ENCODE measurements around the gene SPINK2. TPM values are rescaled to one million over a fixed set of nuclear protein-coding genes. Genes with fewer than 3 reads are reported as not detected.

The SPINK2 gene
- total and polyA plus RNA-seq, 11 donors = not detected

GRCh38 chr4:56844802-56845580, 23.5 kb upstream of the SPINK2 start:
- WGBS, 4 donors = 78 to 84% (median 84%) methylated on average over 4 of the region's 4 CpGs
- H3K4me3 ChIP-seq = no peak overlapping the region
- H3K4me1 ChIP-seq = no peaks in the 10 kb centered on the region
- TF ChIP-seq CTCF (IDR thresholded peaks at IDR 0.05) (no peak), POLR2A (IDR thresholded peaks at IDR 0.05) (no peak)
- H3K9me3 ChIP-seq = no peaks in the 10 kb centered on the region
- intact Hi-C loops (cut with DNase I) = loop anchor here in 1 of 10 donors (10.0 kb wide), 1 partner anchor 420 kb away; no protein-coding TSS in a partner anchor
- DNase-seq = no peak
- no peaks in the 10 kb centered on the region for H3K27me3 ChIP-seq
- ATAC-seq = no peak
- H3K27ac ChIP-seq = no peak overlapping the region
- no peaks in the 10 kb centered on the region for H3K36me3 ChIP-seq

- Histone ChIP-seq H3K4me3 (no peak overlapping the region), H3K36me3 (no peaks in the 10 kb centered on the region), H3K27ac (no peak overlapping the region), H3K9me3 (no peaks in the 10 kb centered on the region), H3K27me3 (no peaks in the 10 kb centered on the region), H3K4me1 (no peaks in the 10 kb centered on the region)
- intact Hi-C loops (cut with DNase I) = loop anchor here in 1 of 10 donors (10.0 kb wide), 1 partner anchor 419 kb away; no protein-coding TSS in a partner anchor
- DNase-seq = no peak
- TF ChIP-seq CTCF (IDR thresholded peaks at IDR 0.05) (no peak), POLR2A (IDR thresholded peaks at IDR 0.05) (no peak)
- WGBS, 4 donors = 59 to 64% (median 61%) methylated on average over 13 of the region's 13 CpGs
- no peak for ATAC-seq
These were observed 22.0 kb upstream of the SPINK2 start for GRCh38 chr4:56843421-56843899.

- no peak for TF ChIP-seq POLR2A (IDR thresholded peaks at IDR 0.05)
- no peak for TF ChIP-seq CTCF (IDR thresholded peaks at IDR 0.05)
- no peak for ATAC-seq
- H3K36me3 ChIP-seq = no peaks in the 10 kb centered on the region
These were observed 19.1 kb upstream of the SPINK2 start for GRCh38 chr4:56840559-56840958.

GRCh38 chr4:56828784-56829535, 7.5 kb upstream of the SPINK2 start:
- H3K9me3 ChIP-seq = no peaks in the 10 kb centered on the region
- ATAC-seq = no peak
- intact Hi-C loops (cut with DNase I) = no loop called here
- TF ChIP-seq POLR2A (IDR thresholded peaks at IDR 0.05) (no peak), CTCF (IDR thresholded peaks at IDR 0.05) (no peak)
- no peaks in the 10 kb centered on the region for H3K4me1 ChIP-seq
- 58 to 93% (median 65%) methylated on average over 1 of the region's 1 CpG for WGBS, 4 donors
- no peak for DNase-seq
- no peaks in the 10 kb centered on the region for H3K36me3 ChIP-seq
- H3K4me3 ChIP-seq = no peak overlapping the region
- H3K27ac ChIP-seq = no peak overlapping the region
- peaks cover 0 to 2% (median 0%) of the 10 kb centered on the region in 9 donors for H3K27me3 ChIP-seq

More at GRCh38 chr4:56840559-56840958, 19.1 kb upstream of the SPINK2 start:
- intact Hi-C loops (cut with DNase I) = loop anchor here in 1 of 10 donors (10.0 kb wide), 1 partner anchor 416 kb away; no protein-coding TSS in a partner anchor
- H3K9me3 ChIP-seq = no peaks in the 10 kb centered on the region
- no peak overlapping the region for H3K4me3 ChIP-seq
- no peak for DNase-seq
- H3K4me1 ChIP-seq = peaks cover 0 to 4% (median 0%) of the 10 kb centered on the region in 12 donors
- WGBS, 4 donors = 92 to 98% (median 96%) methylated on average over 2 of the region's 2 CpGs
- H3K27me3 ChIP-seq = no peaks in the 10 kb centered on the region
- H3K27ac ChIP-seq = no peak overlapping the region

All from heart left ventricle (tissue), 16 donors.